ENCODE measurements around the gene NFIX.

The NFIX gene

GRCh38 chr19:12994701-12995595 is at the start of gene NFIX:
TSS of gene NFIX (plus strand) at chr19:12995475. CDS start at chr19:12995838, 363 bp downstream.
- in situ Hi-C loops (cut with HindIII; ENCODE audit: low sequenced_read_pairs): no loop called here
- peak within 1 kb of the TSS; percentile 78 for H3K4me3 ChIP-seq (ENCODE audit: low read depth, low read length)
- TF ChIP-seq, protein P1, sequence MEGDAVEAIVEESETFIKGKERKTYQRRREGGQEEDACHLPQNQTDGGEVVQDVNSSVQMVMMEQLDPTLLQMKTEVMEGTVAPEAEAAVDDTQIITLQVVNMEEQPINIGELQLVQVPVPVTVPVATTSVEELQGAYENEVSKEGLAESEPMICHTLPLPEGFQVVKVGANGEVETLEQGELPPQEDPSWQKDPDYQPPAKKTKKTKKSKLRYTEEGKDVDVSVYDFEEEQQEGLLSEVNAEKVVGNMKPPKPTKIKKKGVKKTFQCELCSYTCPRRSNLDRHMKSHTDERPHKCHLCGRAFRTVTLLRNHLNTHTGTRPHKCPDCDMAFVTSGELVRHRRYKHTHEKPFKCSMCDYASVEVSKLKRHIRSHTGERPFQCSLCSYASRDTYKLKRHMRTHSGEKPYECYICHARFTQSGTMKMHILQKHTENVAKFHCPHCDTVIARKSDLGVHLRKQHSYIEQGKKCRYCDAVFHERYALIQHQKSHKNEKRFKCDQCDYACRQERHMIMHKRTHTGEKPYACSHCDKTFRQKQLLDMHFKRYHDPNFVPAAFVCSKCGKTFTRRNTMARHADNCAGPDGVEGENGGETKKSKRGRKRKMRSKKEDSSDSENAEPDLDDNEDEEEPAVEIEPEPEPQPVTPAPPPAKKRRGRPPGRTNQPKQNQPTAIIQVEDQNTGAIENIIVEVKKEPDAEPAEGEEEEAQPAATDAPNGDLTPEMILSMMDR (IDR thresholded peaks at IDR 0.05; ENCODE audit: low read depth, low read length): no peak
- peak; percentile 64 for DNase-seq (ENCODE audit: low read depth, low spot score)

DNA sequence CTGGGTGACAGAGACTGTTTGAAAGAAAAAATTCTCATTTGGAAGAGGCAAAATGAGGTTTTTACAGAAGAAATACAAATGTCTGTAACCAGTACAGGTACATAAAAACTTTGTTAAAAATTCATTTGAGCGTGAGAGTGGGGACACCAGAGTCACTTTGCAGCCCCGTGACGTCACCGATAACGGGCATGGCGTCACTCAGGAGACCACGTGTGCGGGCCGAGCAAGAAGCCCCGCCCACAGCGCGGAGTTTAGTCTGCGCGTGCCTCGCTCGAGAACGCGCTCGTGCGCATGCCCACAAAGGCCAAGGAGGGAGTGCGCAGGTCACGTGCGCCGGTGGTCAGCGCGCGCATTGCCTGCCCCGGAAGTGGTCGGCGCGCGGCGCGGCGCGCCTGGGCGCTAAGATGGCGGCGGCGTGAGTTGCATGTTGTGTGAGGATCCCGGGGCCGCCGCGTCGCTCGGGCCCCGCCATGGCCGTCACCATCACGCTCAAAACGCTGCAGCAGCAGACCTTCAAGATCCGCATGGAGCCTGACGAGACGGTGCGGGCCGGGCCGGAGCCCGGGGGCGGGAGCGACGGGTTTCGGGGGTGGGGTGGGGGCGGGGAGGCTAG is 49.7 kb upstream of the NFIX start, which contains the start of gene RAD23A:
Gene RAD23A (plus strand): TSS at position 384 of the 613 bp plus-strand sequence. CDS start 87 bp downstream, at position 471.
- DNase-seq (ENCODE audit: low read depth, low spot score): peak; percentile 99
- in situ Hi-C loops (cut with HindIII; ENCODE audit: low sequenced_read_pairs): no loop called here

DNA sequence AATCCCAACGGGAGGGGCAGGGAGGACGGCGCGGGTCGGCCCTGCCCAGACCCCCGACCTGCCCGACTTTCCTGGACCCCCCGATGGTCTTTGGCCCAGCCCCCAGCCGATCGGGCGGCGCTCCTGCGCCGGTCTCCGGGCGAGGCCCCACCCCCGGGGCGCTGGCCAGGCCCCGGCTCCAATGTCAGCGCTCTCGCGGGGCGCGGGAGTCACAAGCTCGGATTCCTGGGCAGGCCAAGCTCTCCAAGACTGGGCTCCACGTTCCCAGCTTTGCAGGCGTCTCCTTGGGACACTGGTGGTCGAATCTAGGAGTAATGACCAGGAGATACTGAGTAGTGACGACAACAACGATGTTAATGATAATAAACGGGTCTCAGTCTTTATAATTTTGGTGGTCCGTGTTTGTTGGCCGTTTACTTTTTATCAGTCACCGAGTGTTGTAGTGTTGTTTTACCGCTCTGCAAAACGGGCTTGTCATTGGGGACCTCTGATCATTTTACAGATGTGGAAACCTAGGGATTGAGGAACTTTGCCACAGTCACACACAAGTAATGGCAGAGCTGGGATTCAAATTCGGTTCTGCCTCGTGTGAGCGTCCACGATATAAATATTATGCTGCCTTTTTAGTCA is 49.1 kb upstream of the NFIX start:
- TF ChIP-seq, protein P1 (IDR thresholded peaks at IDR 0.05; ENCODE audit: low read depth, low read length): no peak
- peak overlapping the region; percentile 56 for H3K4me3 ChIP-seq (ENCODE audit: low read depth, low read length)
- in situ Hi-C loops (cut with HindIII; ENCODE audit: low sequenced_read_pairs): no loop called here
- DNase-seq (ENCODE audit: low read depth, low spot score): peak; percentile 88

More for the DNA sequence above, 49.7 kb upstream of the NFIX start, which contains the start of gene RAD23A:
- H3K4me3 ChIP-seq (ENCODE audit: low read depth, low read length): peak within 1 kb of the TSS; percentile 56
- TF ChIP-seq, protein P1 (IDR thresholded peaks at IDR 0.05; ENCODE audit: low read depth, low read length): no peak

DNA sequence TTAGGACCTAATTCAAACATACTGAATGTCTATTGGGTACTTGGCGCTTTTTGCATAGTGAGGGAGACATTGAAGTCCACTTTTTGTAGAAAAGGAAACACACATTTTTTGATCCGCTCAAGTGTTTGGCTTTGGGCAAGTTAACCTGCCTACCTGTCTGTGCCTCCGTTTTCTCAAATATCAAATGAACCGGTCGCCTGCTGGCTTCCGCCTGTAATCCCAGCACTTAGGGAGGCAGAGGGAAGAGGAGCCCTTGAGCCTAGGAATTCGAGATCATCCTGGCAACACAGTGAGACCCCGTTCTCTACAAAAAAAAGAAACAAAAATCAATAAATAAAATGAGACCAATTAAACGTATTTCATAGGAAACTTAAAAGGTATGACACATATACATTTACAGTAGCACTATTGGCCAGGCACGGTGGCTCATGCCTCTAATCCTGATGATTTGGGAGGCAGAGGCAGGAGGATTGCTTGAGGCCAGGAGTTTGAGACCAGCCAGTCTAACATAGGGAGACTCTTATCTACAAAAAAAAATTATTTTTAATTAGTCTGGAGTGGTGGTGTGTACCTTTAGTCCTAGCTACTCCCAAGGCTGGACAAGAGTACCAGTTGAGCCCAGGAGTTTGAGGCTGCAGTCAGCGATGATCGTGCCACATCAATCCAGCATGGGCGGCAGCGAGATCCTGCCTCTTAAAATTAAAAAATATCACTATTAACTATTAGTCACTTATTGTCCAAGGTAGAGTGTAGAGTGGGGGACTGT is 48.4 kb upstream of the NFIX start:
- in situ Hi-C loops (cut with HindIII; ENCODE audit: low sequenced_read_pairs): no loop called here
- TF ChIP-seq, protein P1 (IDR thresholded peaks at IDR 0.05; ENCODE audit: low read depth, low read length): no peak
- peak overlapping the region; percentile 56 for H3K4me3 ChIP-seq (ENCODE audit: low read depth, low read length)
- no peak for DNase-seq (ENCODE audit: low read depth, low spot score)

DNA sequence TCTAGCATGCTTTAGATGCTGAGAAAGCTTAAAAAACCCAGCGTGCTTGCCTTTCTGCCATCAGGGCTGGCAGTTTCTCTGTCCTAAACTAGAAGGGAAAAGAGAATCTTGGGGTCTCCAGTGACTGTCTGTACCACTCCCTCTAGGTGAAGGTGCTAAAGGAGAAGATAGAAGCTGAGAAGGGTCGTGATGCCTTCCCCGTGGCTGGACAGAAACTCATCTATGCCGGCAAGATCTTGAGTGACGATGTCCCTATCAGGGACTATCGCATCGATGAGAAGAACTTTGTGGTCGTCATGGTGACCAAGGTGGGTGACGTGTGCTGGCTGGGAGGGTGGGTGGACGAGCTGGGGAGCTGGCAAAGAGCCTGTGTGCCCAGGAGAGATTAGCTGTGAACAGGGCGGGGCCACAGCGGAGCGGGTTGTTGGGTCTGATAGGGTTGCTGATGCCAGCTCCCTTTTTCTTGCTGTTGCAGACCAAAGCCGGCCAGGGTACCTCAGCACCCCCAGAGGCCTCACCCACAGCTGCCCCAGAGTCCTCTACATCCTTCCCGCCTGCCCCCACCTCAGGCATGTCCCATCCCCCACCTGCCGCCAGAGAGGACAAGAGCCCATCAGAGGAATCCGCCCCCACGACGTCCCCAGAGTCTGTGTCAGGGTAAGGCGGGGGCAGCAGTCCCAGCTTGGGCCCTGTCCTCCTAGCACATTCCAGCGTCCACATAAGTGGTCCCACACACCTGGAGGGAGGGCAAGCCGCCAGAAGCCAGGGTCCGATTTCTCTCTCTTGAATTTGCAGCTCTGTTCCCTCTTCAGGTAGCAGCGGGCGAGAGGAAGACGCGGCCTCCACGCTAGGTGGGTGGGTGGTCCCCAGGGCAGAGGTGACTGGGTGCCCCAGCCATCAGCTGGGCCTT is 47.3 kb upstream of the NFIX start:
- H3K4me3 ChIP-seq (ENCODE audit: low read depth, low read length): no peak overlapping the region
- in situ Hi-C loops (cut with HindIII; ENCODE audit: low sequenced_read_pairs): no loop called here
- DNase-seq (ENCODE audit: low read depth, low spot score): no peak
- TF ChIP-seq, protein P1 (IDR thresholded peaks at IDR 0.05; ENCODE audit: low read depth, low read length): no peak

Measured in astrocyte of the spinal cord (primary cell).